HEK293T (cell line): ENCODE results near the gene BIRC5.
"Not testable (repeated sequence)": the region's sequence is repeated elsewhere in the genome, so short reads cannot be mapped to it uniquely, and the experiment has no call there.

Experiments
- ARNT ChIP-seq: fragments of 450-650 bp; IDR thresholded peaks from 2 replicates; pipeline ENCODE4 v1.6.1; 2017; ENCODE audit warnings: mild to moderate bottlenecking
- BHLHE40 ChIP-seq: fragments of 450-650 bp; IDR thresholded peaks from 2 replicates; pipeline ENCODE4 v1.6.1; 2016; ENCODE audit warnings: mild to moderate bottlenecking, moderate library complexity, borderline replicate concordance
- ELF4 ChIP-seq: fragments of 450-650 bp; IDR thresholded peaks from 2 replicates; pipeline ENCODE4 v1.6.1; 2017; ENCODE audit warnings: antibody characterized with exemption
- FOXA1 ChIP-seq: fragments of 450-650 bp; IDR thresholded peaks from 2 replicates; pipeline ENCODE4 v1.6.1; 2016; ENCODE audit warnings: mild to moderate bottlenecking
- FOXK2 ChIP-seq: fragments of 450-650 bp; IDR thresholded peaks from 2 replicates; pipeline ENCODE4 v1.6.1; 2016; ENCODE audit warnings: mild to moderate bottlenecking
- HDGF ChIP-seq: fragments of 450-650 bp; IDR thresholded peaks from 2 replicates; pipeline ENCODE4 v1.6.1; 2017; ENCODE audit warnings: antibody characterized with exemption, borderline replicate concordance
- SP1 ChIP-seq: fragments of 450-650 bp; IDR thresholded peaks from 2 replicates; pipeline ENCODE4 v1.6.1; 2017
- SUZ12 ChIP-seq: fragments of 450-650 bp; IDR thresholded peaks from 2 replicates; pipeline ENCODE4 v1.6.1; 2016; ENCODE audit warnings: mild to moderate bottlenecking
- TARDBP ChIP-seq: fragments of 450-650 bp; IDR thresholded peaks from 2 replicates; pipeline ENCODE4 v1.6.1; 2016
- ZNF384 ChIP-seq: fragments of 450-650 bp; IDR thresholded peaks from 2 replicates; pipeline ENCODE4 v1.6.1; 2016
- TF ChIP-seq, protein P1 (sequence below): fragments of 450-650 bp; IDR thresholded peaks from 2 replicates; pipeline ENCODE4 v1.6.1; 2016

DNA sequence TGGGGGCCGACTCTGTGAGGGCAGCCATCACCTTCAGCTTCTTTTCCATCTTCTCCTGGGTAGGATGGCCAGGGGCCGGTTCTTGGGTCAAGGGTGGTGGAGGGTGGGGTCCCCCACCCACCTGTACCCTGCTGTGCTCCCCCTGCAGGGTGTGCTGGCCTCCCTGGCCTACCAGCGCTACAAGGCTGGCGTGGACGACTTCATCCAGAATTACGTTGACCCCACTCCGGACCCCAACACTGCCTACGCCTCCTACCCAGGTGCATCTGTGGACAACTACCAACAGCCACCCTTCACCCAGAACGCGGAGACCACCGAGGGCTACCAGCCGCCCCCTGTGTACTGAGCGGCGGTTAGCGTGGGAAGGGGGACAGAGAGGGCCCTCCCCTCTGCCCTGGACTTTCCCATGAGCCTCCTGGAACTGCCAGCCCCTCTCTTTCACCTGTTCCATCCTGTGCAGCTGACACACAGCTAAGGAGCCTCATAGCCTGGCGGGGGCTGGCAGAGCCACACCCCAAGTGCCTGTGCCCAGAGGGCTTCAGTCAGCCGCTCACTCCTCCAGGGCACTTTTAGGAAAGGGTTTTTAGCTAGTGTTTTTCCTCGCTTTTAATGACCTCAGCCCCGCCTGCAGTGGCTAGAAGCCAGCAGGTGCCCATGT lies 42.3 kb upstream of the BIRC5 start:
- not testable (repeated sequence) for TF ChIP-seq ZNF384, SUZ12, BHLHE40, ARNT, FOXA1, SP1, HDGF, FOXK2, TARDBP, ELF4
- TF ChIP-seq, protein P1, sequence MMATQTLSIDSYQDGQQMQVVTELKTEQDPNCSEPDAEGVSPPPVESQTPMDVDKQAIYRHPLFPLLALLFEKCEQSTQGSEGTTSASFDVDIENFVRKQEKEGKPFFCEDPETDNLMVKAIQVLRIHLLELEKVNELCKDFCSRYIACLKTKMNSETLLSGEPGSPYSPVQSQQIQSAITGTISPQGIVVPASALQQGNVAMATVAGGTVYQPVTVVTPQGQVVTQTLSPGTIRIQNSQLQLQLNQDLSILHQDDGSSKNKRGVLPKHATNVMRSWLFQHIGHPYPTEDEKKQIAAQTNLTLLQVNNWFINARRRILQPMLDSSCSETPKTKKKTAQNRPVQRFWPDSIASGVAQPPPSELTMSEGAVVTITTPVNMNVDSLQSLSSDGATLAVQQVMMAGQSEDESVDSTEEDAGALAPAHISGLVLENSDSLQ, result not testable (repeated sequence)
